GM20000 (cell line): ENCODE results near the gene SERPINA10.

Experiments
- DNase-seq: peaks from one replicate; pipeline ENCODE4 v3.0.0; 2012; ENCODE audit warnings: low spot score
- TF ChIP-seq, protein P1 (sequence below): IDR thresholded peaks from 2 replicates; pipeline ENCODE4 v1.5.1; 2012; ENCODE audit warnings: mild to moderate bottlenecking, control low read depth; ENCODE audit errors: extremely low read depth, missing control alignments

Gene SERPINA10

GRCh38 chr14:94292872-94293577 is at the start of gene SERPINA10:
Gene SERPINA10, minus strand, starts transcription at chr14:94293268. Its CDS starts 2,675 bp downstream, at chr14:94290593.
- TF ChIP-seq, protein P1, sequence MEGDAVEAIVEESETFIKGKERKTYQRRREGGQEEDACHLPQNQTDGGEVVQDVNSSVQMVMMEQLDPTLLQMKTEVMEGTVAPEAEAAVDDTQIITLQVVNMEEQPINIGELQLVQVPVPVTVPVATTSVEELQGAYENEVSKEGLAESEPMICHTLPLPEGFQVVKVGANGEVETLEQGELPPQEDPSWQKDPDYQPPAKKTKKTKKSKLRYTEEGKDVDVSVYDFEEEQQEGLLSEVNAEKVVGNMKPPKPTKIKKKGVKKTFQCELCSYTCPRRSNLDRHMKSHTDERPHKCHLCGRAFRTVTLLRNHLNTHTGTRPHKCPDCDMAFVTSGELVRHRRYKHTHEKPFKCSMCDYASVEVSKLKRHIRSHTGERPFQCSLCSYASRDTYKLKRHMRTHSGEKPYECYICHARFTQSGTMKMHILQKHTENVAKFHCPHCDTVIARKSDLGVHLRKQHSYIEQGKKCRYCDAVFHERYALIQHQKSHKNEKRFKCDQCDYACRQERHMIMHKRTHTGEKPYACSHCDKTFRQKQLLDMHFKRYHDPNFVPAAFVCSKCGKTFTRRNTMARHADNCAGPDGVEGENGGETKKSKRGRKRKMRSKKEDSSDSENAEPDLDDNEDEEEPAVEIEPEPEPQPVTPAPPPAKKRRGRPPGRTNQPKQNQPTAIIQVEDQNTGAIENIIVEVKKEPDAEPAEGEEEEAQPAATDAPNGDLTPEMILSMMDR = no peak
- no peak for DNase-seq

GRCh38 chr14:94342334-94342934 is 49.4 kb upstream of the SERPINA10 start:
- TF ChIP-seq, protein P1 = no peak
- no peak for DNase-seq

- TF ChIP-seq, protein P1 = no peak
- no peak for DNase-seq
Measured at GRCh38 chr14:94341656-94342333, 48.7 kb upstream of the SERPINA10 start.

DNA sequence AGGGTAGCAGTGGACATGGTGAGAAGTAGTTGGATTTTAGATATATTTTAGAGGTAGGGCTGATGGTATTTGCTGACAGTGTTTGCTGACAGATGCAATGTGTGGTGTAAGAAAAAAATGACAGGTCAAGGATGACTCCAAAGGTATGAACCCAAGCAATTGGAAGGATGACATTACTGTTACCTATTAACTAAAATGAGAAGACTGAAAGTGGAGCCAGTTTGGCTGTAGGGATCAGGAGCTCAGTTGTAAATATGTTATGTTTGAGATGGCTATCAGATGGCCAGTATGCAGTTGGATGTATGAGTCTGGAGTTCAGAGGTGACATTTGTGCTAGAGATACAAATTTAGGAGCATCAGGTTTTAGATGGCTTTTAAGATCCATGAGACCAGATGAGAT is 47.5 kb upstream of the SERPINA10 start:
- TF ChIP-seq, protein P1 = no peak
- DNase-seq = no peak

DNA sequence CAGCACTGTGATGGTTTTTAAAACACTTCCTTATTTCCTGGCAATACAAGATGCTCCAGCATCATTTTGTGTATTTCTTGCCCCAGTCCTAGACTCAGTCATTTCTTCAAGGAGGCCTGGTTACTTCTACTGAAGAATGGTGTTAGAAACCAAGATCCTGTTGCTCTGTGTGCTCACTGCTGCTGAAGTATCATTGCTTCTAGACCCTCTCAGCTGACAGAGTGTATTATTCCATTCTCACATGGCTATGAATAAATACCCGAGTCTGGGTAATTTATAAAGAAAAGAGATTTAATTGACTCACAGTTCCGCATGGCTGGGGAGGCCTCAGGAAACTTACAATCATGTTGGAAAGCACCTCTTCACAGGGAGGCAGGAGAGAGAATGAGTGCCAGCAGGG is 45.0 kb upstream of the SERPINA10 start:
- DNase-seq = no peak
- TF ChIP-seq, protein P1 = no peak

DNA sequence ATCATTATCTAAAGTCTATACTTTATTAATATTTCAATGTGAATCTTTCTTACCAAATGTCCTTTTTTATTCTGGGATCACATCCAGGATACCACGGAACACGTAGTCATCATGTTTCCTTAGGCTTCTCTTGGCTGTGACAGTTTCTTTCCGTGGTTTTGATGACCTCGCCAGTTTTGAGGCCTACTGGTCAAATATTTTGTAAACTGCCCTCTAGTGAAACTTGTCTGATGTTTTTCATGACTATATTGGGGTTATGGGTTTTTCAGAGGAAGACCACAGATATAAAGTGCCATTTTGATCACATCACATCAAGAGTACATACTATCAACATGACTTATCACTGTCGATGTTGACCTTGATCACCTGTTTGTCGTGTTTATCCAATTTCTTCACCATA is 44.2 kb upstream of the SERPINA10 start:
- DNase-seq = no peak
- TF ChIP-seq, protein P1 = no peak

DNA sequence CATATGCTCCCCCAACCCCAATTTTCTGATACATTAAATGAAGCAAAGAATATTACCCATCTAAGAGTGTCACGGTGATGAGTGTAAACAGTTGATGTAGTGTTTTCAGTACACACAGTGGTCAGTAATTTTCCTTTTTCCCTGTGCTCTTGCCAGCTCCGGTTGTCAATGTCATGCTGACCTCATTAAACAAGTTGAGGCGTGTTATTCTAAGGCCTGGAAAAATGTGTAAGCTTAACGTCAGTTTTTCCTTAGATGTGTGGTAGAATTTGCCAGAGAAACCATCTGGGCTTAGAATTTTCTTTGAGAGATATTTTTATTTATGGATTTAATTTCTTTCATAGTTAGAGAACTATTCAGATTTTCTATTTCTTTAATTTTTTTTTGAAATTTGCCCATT is 41.8 kb upstream of the SERPINA10 start:
- TF ChIP-seq, protein P1 = no peak
- DNase-seq = no peak
